ENCODE results near the gene MBD1. TPM values are rescaled to one million over a fixed set of nuclear protein-coding genes. Genes with fewer than 3 reads are reported as not detected.

Gene MBD1
- total and polyA plus RNA-seq, 10 of the 15 experiments (the other 5 are each of a cell fraction or from before 2014, with no cell fraction given), result 8.4 to 97.7 (median 59.9) TPM

GRCh38 chr18:50286391-50287027 lies 5.2 kb upstream of the MBD1 start:
- in situ Hi-C loops (cut with MboI) (loop anchor here (10.0 to 25.0 kb wide), 3 partner anchors 68 to 1474 kb away; no protein-coding TSS in a partner anchor), intact Hi-C loops (cut with micrococcal nuclease; ENCODE audit: unreplicated experiment) (loop anchor here (1.0 to 10.0 kb wide), 3 partner anchors 28 to 1332 kb away; partner anchors contain the start of gene SMAD7)
- Histone ChIP-seq H3K4me3 (peak overlapping the region; percentile 97), H3K79me2 (ENCODE audit: control insufficient read depth, insufficient read depth, low read length) (peaks cover 23% of the 10 kb centered on the region), H2AFZ (ENCODE audit: control insufficient read depth, low read depth, low read length) (no peak overlapping the region), H3K4me2 (ENCODE audit: control insufficient read depth, insufficient read depth) (peak overlapping the region; percentile 86), H3K9ac (ENCODE audit: control insufficient read depth, insufficient read depth, low read length) (peak overlapping the region; percentile 59), H3K9me3 (replicated peaks; ENCODE audit: control insufficient read depth, insufficient read depth, low read length) (no peaks in the 10 kb centered on the region), H3K36me3 (ENCODE audit: control insufficient read depth in 2 of 2, insufficient read depth in 2 of 2, low read length in 1 of 2) (peaks cover 15 to 34% of the 10 kb centered on the region in 2 experiments; a peak in 3 of 4 replicates), H4K20me1 (ENCODE audit: control insufficient read depth, insufficient read depth) (no peaks in the 10 kb centered on the region), H3K27me3 (replicated peaks in 1 of 2; ENCODE audit: control insufficient read depth in 2 of 2, insufficient read depth in 2 of 2, low read length in 1 of 2) (no peaks in the 10 kb centered on the region), H3K4me1 (ENCODE audit: control insufficient read depth, insufficient read depth, low read length) (peaks cover 13% of the 10 kb centered on the region), H3K27ac (ENCODE audit: control insufficient read depth, insufficient read depth) (peak overlapping the region; percentile 73)
- FAIRE-seq, result no peak
- no peak for ATAC-seq
- 3% methylated on average over 22 of the region's 23 CpGs for WGBS (ENCODE audit: insufficient coverage, insufficient replicate concordance, low lambda C conversion rate, missing lambda C conversion rate)
- DNase-seq (ENCODE audit: low read depth, low spot score), result no peak
- POLR2A ChIA-PET, result no interaction called here
- RAD21 ChIA-PET (ENCODE audit: unreplicated experiment), result no interaction called here
- CTCF ChIA-PET, result interaction anchor here (0.9 kb wide), 1 partner anchor 70 kb away, joined by 7 read pairs; no protein-coding TSS in a partner anchor
- no TSS peak for BruUV-seq (replicated peaks)
- SMC1A ChIA-PET (ENCODE audit: uncharacterized antibody, unreplicated experiment), result interaction anchor here (1.0 kb wide), 1 partner anchor 71 kb away, joined by 4 read pairs; no protein-coding TSS in a partner anchor
- TF ChIP-seq IRF5 (IDR thresholded peaks at IDR 0.05; ENCODE audit: borderline replicate concordance), result no peak
- no peak for TF ChIP-seq EED (IDR thresholded peaks at IDR 0.05; ENCODE audit: low read depth)
- no peak for TF ChIP-seq REST (IDR thresholded peaks at IDR 0.05; ENCODE audit: low read depth, low read length)
- TF ChIP-seq MLLT1 (IDR thresholded peaks at IDR 0.05), result no peak
- TF ChIP-seq RUNX3 (IDR thresholded peaks at IDR 0.05; ENCODE audit: low read length), result no peak
- TF ChIP-seq CHD2 (IDR thresholded peaks at IDR 0.05; ENCODE audit: borderline replicate concordance, low read depth, low read length), result no peak
- TF ChIP-seq IRF4 (IDR thresholded peaks at IDR 0.05; ENCODE audit: low read depth, low read length), result no peak
- no peak for TF ChIP-seq ZBED1 (IDR thresholded peaks at IDR 0.05; ENCODE audit: borderline replicate concordance)
- TF ChIP-seq BRCA1 (IDR thresholded peaks at IDR 0.05; ENCODE audit: low read depth, low read length), result no peak
- TF ChIP-seq NFIC (IDR thresholded peaks at IDR 0.05; ENCODE audit: low read depth, low read length), result no peak
- no peak for TF ChIP-seq SREBF2 (IDR thresholded peaks at IDR 0.05; ENCODE audit: low read length)
- TF ChIP-seq ZNF274 (IDR thresholded peaks at IDR 0.05; ENCODE audit: insufficient read depth, insufficient read length), result no peak
- no peak for TF ChIP-seq POLR2AphosphoS5 (IDR thresholded peaks at IDR 0.05; ENCODE audit: low read length)
- no peak for TF ChIP-seq FOXK2 (IDR thresholded peaks at IDR 0.05)
- no peak for TF ChIP-seq EP300 (IDR thresholded peaks at IDR 0.05; ENCODE audit: borderline replicate concordance in 1 of 2, control insufficient read depth in 1 of 2, low read depth in 2 of 2, low read length in 2 of 2)
- no peak for TF ChIP-seq ZZZ3 (IDR thresholded peaks at IDR 0.05; ENCODE audit: control insufficient read depth, insufficient read length, low read depth)
- no peak for TF ChIP-seq RAD51 (IDR thresholded peaks at IDR 0.05)
- no peak for TF ChIP-seq ZNF622 (IDR thresholded peaks at IDR 0.05)
- TF ChIP-seq EGR1 (IDR thresholded peaks at IDR 0.05; ENCODE audit: borderline replicate concordance in 1 of 2, low read depth in 2 of 2, low read length in 2 of 2), result no peak

All from GM12878 (cell line).